Gastrocnemius medialis (tissue), 4 donors: ENCODE measurements around the gene BRICD5. TPM values are rescaled to one million over a fixed set of nuclear protein-coding genes. Genes with fewer than 3 reads are reported as not detected.

Experiments used
- ATAC-seq, 2 donors: fragments of 150-250 bp; one replicate each; pipeline ENCODE4 v1.9.1; 2016
- DNase-seq, 2 donors: peaks; one replicate each; pipeline ENCODE4 v3.0.0-alpha.2; 2019
- H3K27ac ChIP-seq, 4 donors: fragments of 200-600 bp; sonication (generic); 1 replicate in 1 of 4; 2 replicates in 3 of 4; pipeline ENCODE4 v1.5.1; 2016 to 2018; ENCODE audit warnings: mild to moderate bottlenecking in 2 of 4, moderate library complexity in 1 of 4
- H3K27me3 ChIP-seq, 3 donors: fragments of 200-600 bp; sonication (generic) in 2 of 3; 1 replicate in 1 of 3; 2 replicates in 2 of 3; pipeline versions ENCODE4 v1.5.1 to v1.6.0; 2016 to 2019; ENCODE audit warnings: mild to moderate bottlenecking in 1 of 3, moderate library complexity in 1 of 3
- H3K36me3 ChIP-seq, 2 donors: fragments of 200-600 bp; sonication (generic) in 1 of 2; one replicate each; pipeline ENCODE4 v1.5.1; 2017 to 2018
- H3K4me1 ChIP-seq, 2 donors: fragments of 200-600 bp; sonication (generic) in 1 of 2; one replicate each; pipeline ENCODE4 v1.5.1; 2016 to 2017; ENCODE audit warnings: mild to moderate bottlenecking in 2 of 2
- H3K4me3 ChIP-seq, 4 donors: fragments of 200-600 bp; sonication (generic) in 3 of 4; 1 replicate in 1 of 4; 2 replicates in 3 of 4; pipeline ENCODE4 v1.5.1; 2016 to 2019; ENCODE audit warnings: mild to moderate bottlenecking in 2 of 4
- H3K9me3 ChIP-seq, 3 donors: fragments of 200-600 bp; sonication (generic) in 2 of 3; 1 replicate in 1 of 3; 2 replicates in 2 of 3; pipeline ENCODE4 v1.5.1; 2016 to 2019
- CTCF ChIP-seq, 5 experiments: fragments of 450-650 bp in 3 of 5; fragments of 200-600 bp in 2 of 5; sonication (generic) in 2 of 5; IDR thresholded peaks in 4 of 5; conservative IDR thresholded peaks in 1 of 5; 1 replicate in 4 of 5; 2 replicates in 1 of 5; pipeline ENCODE4 v1.5.1; 2016 to 2019; ENCODE audit warnings: antibody characterized with exemption in 5 of 5, mild to moderate bottlenecking in 3 of 5, moderate library complexity in 3 of 5
- POLR2A ChIP-seq, 2 donors: fragments of 450-650 bp; IDR thresholded peaks; one replicate each; pipeline ENCODE4 v1.6.1; 2017; ENCODE audit warnings: antibody characterized with exemption in 2 of 2, mild to moderate bottlenecking in 2 of 2, moderate library complexity in 2 of 2
- in situ Hi-C, 4 donors: fragments of 200-750 bp; cut with MboI; loops; one replicate each; pipeline versions ENCODE4 v1.15.0 to v1.8.0; 2017; ENCODE audit warnings: low sequenced_read_pairs in 4 of 4
- intact Hi-C: fragments of 100-400 bp; cut with DNase I; formaldehyde crosslinking; loops from one replicate; pipeline ENCODE4 v1.15.1; 2023; ENCODE audit warnings: low total_unique reads
- total RNA-seq, 4 donors: library from RNA; depleted of rRNA; stranded (reverse); fragments of >200 nt; gene quantifications; one replicate each; pipeline versions ENCODE4 v1.1.0 to v1.2.3, GENCODE V29; 2016

BRICD5 gene
- total RNA-seq, 4 donors from 2014 or later, result 0.15 to 2.2 (median 1.4) TPM

- TF ChIP-seq CTCF (IDR thresholded peaks at IDR 0.05 in 4 of 5, conservative IDR thresholded peaks at IDR 0.05 in 1 of 5) (no peak), POLR2A (IDR thresholded peaks at IDR 0.05) (no peak)
- no peaks in the 10 kb centered on the region for H3K9me3 ChIP-seq
- peaks cover 0 to 2% of the 10 kb centered on the region in 2 donors for H3K36me3 ChIP-seq
- H3K27ac ChIP-seq, result no peak overlapping the region
- no peaks in the 10 kb centered on the region for H3K27me3 ChIP-seq
- no peak for ATAC-seq
- in situ Hi-C loops, result no loop called here
- intact Hi-C loops, result no loop called here
- no peaks in the 10 kb centered on the region for H3K4me1 ChIP-seq
- H3K4me3 ChIP-seq, result no peak overlapping the region
- DNase-seq, result no peak
These were observed 28.7 kb downstream of the BRICD5 start for GRCh38 chr16:2181952-2182351.

- Histone ChIP-seq H3K36me3 (peaks cover 0 to 9% of the 10 kb centered on the region in 2 donors), H3K4me3 (no peak overlapping the region), H3K9me3 (no peaks in the 10 kb centered on the region), H3K27ac (no peak overlapping the region), H3K4me1 (no peaks in the 10 kb centered on the region), H3K27me3 (no peaks in the 10 kb centered on the region)
- no peak for DNase-seq
- intact Hi-C loops (no loop called here), in situ Hi-C loops (no loop called here)
- TF ChIP-seq POLR2A (IDR thresholded peaks at IDR 0.05), result no peak
- no peak for TF ChIP-seq CTCF (IDR thresholded peaks at IDR 0.05 in 4 of 5, conservative IDR thresholded peaks at IDR 0.05 in 1 of 5)
- no peak for ATAC-seq
These were observed 29.4 kb downstream of the BRICD5 start for GRCh38 chr16:2180962-2181923.

- Histone ChIP-seq H3K36me3 (peaks cover 0 to 17% of the 10 kb centered on the region in 2 donors), H3K4me3 (no peak overlapping the region), H3K9me3 (no peaks in the 10 kb centered on the region), H3K4me1 (no peaks in the 10 kb centered on the region), H3K27me3 (no peaks in the 10 kb centered on the region), H3K27ac (no peak overlapping the region)
- ATAC-seq, result no peak
- TF ChIP-seq CTCF (IDR thresholded peaks at IDR 0.05 in 4 of 5, conservative IDR thresholded peaks at IDR 0.05 in 1 of 5) (no peak), POLR2A (IDR thresholded peaks at IDR 0.05) (no peak)
- in situ Hi-C loops, result no loop called here
- no peak for DNase-seq
- intact Hi-C loops, result no loop called here
These were observed 30.2 kb downstream of the BRICD5 start for GRCh38 chr16:2180461-2180860.

GRCh38 chr16:2179576-2179975 lies 31.1 kb downstream of the BRICD5 start:
- Histone ChIP-seq H3K9me3 (no peaks in the 10 kb centered on the region), H3K27me3 (no peaks in the 10 kb centered on the region), H3K27ac (no peak overlapping the region), H3K36me3 (peaks cover 0 to 26% of the 10 kb centered on the region in 2 donors), H3K4me3 (no peak overlapping the region), H3K4me1 (no peaks in the 10 kb centered on the region)
- in situ Hi-C loops, result no loop called here
- intact Hi-C loops, result no loop called here
- TF ChIP-seq CTCF (IDR thresholded peaks at IDR 0.05 in 4 of 5, conservative IDR thresholded peaks at IDR 0.05 in 1 of 5) (no peak), POLR2A (IDR thresholded peaks at IDR 0.05) (no peak)
- ATAC-seq (no peak), DNase-seq (no peak)
